ENCODE data around the gene ZSCAN16.
"Not testable (repeated sequence)": the region's sequence is repeated elsewhere in the genome, so short reads cannot be mapped to it uniquely, and the experiment has no call there.

ZSCAN16 gene

GRCh38 chr6:28122283-28122682 lies 2.1 kb upstream of the ZSCAN16 start:
- not testable (repeated sequence) for H3K27ac ChIP-seq (ENCODE audit: insufficient read depth in 1 of 2, low read depth in 1 of 2, low read length in 2 of 2, poor library complexity in 1 of 2, severe bottlenecking in 2 of 2); H3K9me3 ChIP-seq (ENCODE audit: control extremely low read depth in 1 of 5, control insufficient read depth in 4 of 5, insufficient read depth in 2 of 5, low read depth in 1 of 5, low read length in 4 of 5); H3K4me3 ChIP-seq (ENCODE audit: control insufficient read depth in 1 of 7, extremely low read depth in 1 of 7, insufficient read depth in 4 of 7, low read depth in 2 of 7, low read length in 6 of 7); H3K27me3 ChIP-seq (replicated peaks in 2 of 5; ENCODE audit: control insufficient read depth in 4 of 5, insufficient read depth in 5 of 5, low read length in 4 of 5); DNase-seq
- H3K36me3 ChIP-seq (ENCODE audit: control insufficient read depth in 4 of 4, insufficient read depth in 4 of 4, low read length in 3 of 4), result peaks cover 7 to 31% (median 15%) of the 10 kb centered on the region in 4 experiments
- POLR2A ChIA-PET, result interaction anchor here (0.6 kb wide), 1 partner anchor 278 kb away, joined by 3 read pairs; no protein-coding TSS in a partner anchor
- 95% methylated on average over 5 of the region's 5 CpGs for WGBS (ENCODE audit: insufficient coverage)
- CTCF ChIA-PET, result interaction anchor here (1.4 kb wide), 1 partner anchor 9 kb away, joined by 3 read pairs; no protein-coding TSS in a partner anchor
- H3K4me1 ChIP-seq (ENCODE audit: control extremely low read depth in 1 of 4, control insufficient read depth in 4 of 4, insufficient read depth in 4 of 4, low read length in 3 of 4), result peaks cover 3 to 23% (median 16%) of the 10 kb centered on the region in 4 experiments

DNA sequence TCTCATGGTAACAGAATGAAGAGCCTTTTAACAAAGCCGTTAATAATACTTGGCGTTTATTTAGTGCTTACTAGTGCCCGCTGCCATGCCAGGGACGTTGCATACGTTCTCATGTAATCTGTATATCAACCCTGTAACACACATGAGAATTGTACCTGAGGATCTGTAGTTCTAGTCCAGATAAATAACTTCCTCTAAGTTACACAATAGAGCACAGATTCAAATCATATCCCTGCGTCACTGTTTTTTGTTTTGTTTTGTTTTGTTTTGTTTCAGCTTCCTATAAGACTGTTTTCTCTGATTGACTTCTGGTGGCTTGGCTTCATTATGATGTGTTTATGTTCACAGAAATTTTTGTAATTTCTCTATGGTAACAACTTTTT lies 553 bp downstream of the ZSCAN16 start:
- DNase-seq, result peak in 2 of 3 donors; percentile 50 to 63
- H3K27me3 ChIP-seq (replicated peaks in 2 of 5; ENCODE audit: control insufficient read depth in 4 of 5, insufficient read depth in 5 of 5, low read length in 4 of 5), result no peaks in the 10 kb centered on the region
- 0% methylated on average over 5 of the region's 6 CpGs for WGBS (ENCODE audit: insufficient coverage)
- H3K36me3 ChIP-seq (ENCODE audit: control insufficient read depth in 4 of 4, insufficient read depth in 4 of 4, low read length in 3 of 4), result peaks cover 8 to 46% (median 23%) of the 10 kb centered on the region in 4 experiments
- ChIA-PET POLR2A (interaction anchor here (0.6 to 0.7 kb wide), 2 partner anchors 11 to 1876 kb away, joined by 3 to 6 read pairs; no protein-coding TSS in a partner anchor), CTCF (interaction anchor here (0.9 to 1.6 kb wide), 6 partner anchors 8 to 232 kb away, joined by 3 to 9 read pairs (median 4); partner anchors contain the start of gene ZKSCAN8)
- H3K9me3 ChIP-seq (ENCODE audit: control extremely low read depth in 1 of 5, control insufficient read depth in 4 of 5, insufficient read depth in 2 of 5, low read depth in 1 of 5, low read length in 4 of 5), result no peaks in the 10 kb centered on the region
- H3K4me3 ChIP-seq (ENCODE audit: control insufficient read depth in 1 of 7, extremely low read depth in 1 of 7, insufficient read depth in 4 of 7, low read depth in 2 of 7, low read length in 6 of 7), result peak overlapping the region; percentile 80 to 97 (median 92)
- H3K4me1 ChIP-seq (ENCODE audit: control extremely low read depth in 1 of 4, control insufficient read depth in 4 of 4, insufficient read depth in 4 of 4, low read length in 3 of 4), result peaks cover 3 to 23% (median 16%) of the 10 kb centered on the region in 4 experiments
- peak overlapping the region; percentile 49 to 88 for H3K27ac ChIP-seq (ENCODE audit: insufficient read depth in 1 of 2, low read depth in 1 of 2, low read length in 2 of 2, poor library complexity in 1 of 2, severe bottlenecking in 2 of 2)

DNA sequence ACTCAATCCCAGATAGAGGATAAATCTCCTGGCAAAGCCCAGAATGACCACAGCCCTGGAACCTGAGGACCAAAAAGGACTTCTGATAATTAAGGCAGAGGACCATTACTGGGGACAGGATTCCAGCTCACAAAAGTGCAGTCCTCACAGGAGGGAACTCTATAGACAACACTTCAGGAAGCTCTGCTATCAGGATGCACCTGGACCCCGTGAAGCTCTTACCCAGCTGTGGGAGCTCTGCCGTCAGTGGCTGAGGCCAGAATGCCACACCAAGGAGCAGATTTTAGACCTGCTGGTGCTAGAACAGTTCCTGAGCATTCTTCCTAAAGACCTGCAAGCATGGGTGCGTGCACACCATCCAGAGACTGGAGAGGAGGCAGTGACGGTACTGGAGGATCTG lies 992 bp downstream of the ZSCAN16 start:
- peak overlapping the region in 1 of 2 experiments; percentile 88 for H3K27ac ChIP-seq (ENCODE audit: insufficient read depth in 1 of 2, low read depth in 1 of 2, low read length in 2 of 2, poor library complexity in 1 of 2, severe bottlenecking in 2 of 2)
- H3K4me3 ChIP-seq (ENCODE audit: control insufficient read depth in 1 of 7, extremely low read depth in 1 of 7, insufficient read depth in 4 of 7, low read depth in 2 of 7, low read length in 6 of 7), result peak overlapping the region in 4 of 7 experiments; percentile 82 to 97 (median 90)
- peaks cover 8 to 44% (median 21%) of the 10 kb centered on the region in 4 experiments for H3K36me3 ChIP-seq (ENCODE audit: control insufficient read depth in 4 of 4, insufficient read depth in 4 of 4, low read length in 3 of 4)
- 58% methylated on average over 3 of the region's 4 CpGs for WGBS (ENCODE audit: insufficient coverage)
- ChIA-PET CTCF (interaction anchor here (0.9 to 1.6 kb wide), 7 partner anchors 9 to 231 kb away, joined by 3 to 9 read pairs (median 3); partner anchors contain the start of gene ZKSCAN8), POLR2A (interaction anchor here (0.6 kb wide), 2 partner anchors 44 to 210 kb away, joined by 3 read pairs; partner anchors contain the start of gene ZSCAN31)
- DNase-seq, result peak in 2 of 3 donors; percentile 57 to 71
- H3K27me3 ChIP-seq (replicated peaks in 2 of 5; ENCODE audit: control insufficient read depth in 4 of 5, insufficient read depth in 5 of 5, low read length in 4 of 5), result no peaks in the 10 kb centered on the region
- no peaks in the 10 kb centered on the region for H3K9me3 ChIP-seq (ENCODE audit: control extremely low read depth in 1 of 5, control insufficient read depth in 4 of 5, insufficient read depth in 2 of 5, low read depth in 1 of 5, low read length in 4 of 5)
- H3K4me1 ChIP-seq (ENCODE audit: control extremely low read depth in 1 of 4, control insufficient read depth in 4 of 4, insufficient read depth in 4 of 4, low read length in 3 of 4), result peaks cover 3 to 23% (median 16%) of the 10 kb centered on the region in 4 experiments

GRCh38 chr6:28134015-28134414 lies 9.6 kb downstream of the ZSCAN16 start:
- Histone ChIP-seq H3K36me3 (ENCODE audit: control insufficient read depth in 4 of 4, insufficient read depth in 4 of 4, low read length in 3 of 4) (peaks cover 0 to 20% (median 19%) of the 10 kb centered on the region in 4 experiments), H3K4me3 (ENCODE audit: control insufficient read depth in 1 of 7, extremely low read depth in 1 of 7, insufficient read depth in 4 of 7, low read depth in 2 of 7, low read length in 6 of 7) (no peak overlapping the region), H3K4me1 (ENCODE audit: control extremely low read depth in 1 of 4, control insufficient read depth in 4 of 4, insufficient read depth in 4 of 4, low read length in 3 of 4) (peaks cover 10 to 33% (median 22%) of the 10 kb centered on the region in 4 experiments), H3K27ac (ENCODE audit: insufficient read depth in 1 of 2, low read depth in 1 of 2, low read length in 2 of 2, poor library complexity in 1 of 2, severe bottlenecking in 2 of 2) (no peak overlapping the region), H3K27me3 (replicated peaks in 2 of 5; ENCODE audit: control insufficient read depth in 4 of 5, insufficient read depth in 5 of 5, low read length in 4 of 5) (no peaks in the 10 kb centered on the region), H3K9me3 (ENCODE audit: control extremely low read depth in 1 of 5, control insufficient read depth in 4 of 5, insufficient read depth in 2 of 5, low read depth in 1 of 5, low read length in 4 of 5) (no peaks in the 10 kb centered on the region)
- ChIA-PET CTCF (interaction anchor here (0.7 to 1.6 kb wide), 3 partner anchors 208 to 250 kb away, joined by 3 to 12 read pairs (median 3); no protein-coding TSS in a partner anchor), POLR2A (no interaction called here)
- 81% methylated on average over 2 of the region's 3 CpGs for WGBS (ENCODE audit: insufficient coverage)
- DNase-seq, result peak; percentile 69 to 76 (median 75)

GRCh38 chr6:28134716-28135115 lies 10.3 kb downstream of the ZSCAN16 start:
- Histone ChIP-seq H3K27me3 (replicated peaks in 2 of 5; ENCODE audit: control insufficient read depth in 4 of 5, insufficient read depth in 5 of 5, low read length in 4 of 5) (no peaks in the 10 kb centered on the region), H3K4me3 (ENCODE audit: control insufficient read depth in 1 of 7, extremely low read depth in 1 of 7, insufficient read depth in 4 of 7, low read depth in 2 of 7, low read length in 6 of 7) (no peak overlapping the region), H3K36me3 (ENCODE audit: control insufficient read depth in 4 of 4, insufficient read depth in 4 of 4, low read length in 3 of 4) (peaks cover 0 to 20% (median 12%) of the 10 kb centered on the region in 4 experiments), H3K9me3 (ENCODE audit: control extremely low read depth in 1 of 5, control insufficient read depth in 4 of 5, insufficient read depth in 2 of 5, low read depth in 1 of 5, low read length in 4 of 5) (no peaks in the 10 kb centered on the region), H3K4me1 (ENCODE audit: control extremely low read depth in 1 of 4, control insufficient read depth in 4 of 4, insufficient read depth in 4 of 4, low read length in 3 of 4) (peaks cover 10 to 35% (median 22%) of the 10 kb centered on the region in 4 experiments), H3K27ac (ENCODE audit: insufficient read depth in 1 of 2, low read depth in 1 of 2, low read length in 2 of 2, poor library complexity in 1 of 2, severe bottlenecking in 2 of 2) (no peak overlapping the region)
- POLR2A ChIA-PET, result no interaction called here
- WGBS (ENCODE audit: insufficient coverage), result no CpG with 5 or more reads among the region's 1 CpG
- CTCF ChIA-PET, result interaction anchor here (0.7 to 1.6 kb wide), 2 partner anchors 208 to 250 kb away, joined by 3 read pairs; no protein-coding TSS in a partner anchor
- peak in 1 of 3 donors; percentile 47 for DNase-seq

- H3K4me1 ChIP-seq (ENCODE audit: control extremely low read depth in 1 of 4, control insufficient read depth in 4 of 4, insufficient read depth in 4 of 4, low read length in 3 of 4), result peaks cover 10 to 41% (median 24%) of the 10 kb centered on the region in 4 experiments
- POLR2A ChIA-PET, result interaction anchor here (0.6 kb wide), 1 partner anchor 11 kb away, joined by 3 read pairs; the partner anchor contains the start of gene ZSCAN16
- peaks cover 0 to 20% (median 7%) of the 10 kb centered on the region in 4 experiments for H3K36me3 ChIP-seq (ENCODE audit: control insufficient read depth in 4 of 4, insufficient read depth in 4 of 4, low read length in 3 of 4)
- H3K27ac ChIP-seq (ENCODE audit: insufficient read depth in 1 of 2, low read depth in 1 of 2, low read length in 2 of 2, poor library complexity in 1 of 2, severe bottlenecking in 2 of 2), result peak overlapping the region in 1 of 2 experiments; percentile 97
- CTCF ChIA-PET, result no interaction called here
- no peaks in the 10 kb centered on the region for H3K27me3 ChIP-seq (replicated peaks in 2 of 5; ENCODE audit: control insufficient read depth in 4 of 5, insufficient read depth in 5 of 5, low read length in 4 of 5)
- H3K9me3 ChIP-seq (ENCODE audit: control extremely low read depth in 1 of 5, control insufficient read depth in 4 of 5, insufficient read depth in 2 of 5, low read depth in 1 of 5, low read length in 4 of 5), result no peaks in the 10 kb centered on the region
- WGBS (ENCODE audit: insufficient coverage), result 4% methylated on average over 2 of the region's 3 CpGs
- peak overlapping the region in 4 of 7 experiments; percentile 80 to 89 (median 82) for H3K4me3 ChIP-seq (ENCODE audit: control insufficient read depth in 1 of 7, extremely low read depth in 1 of 7, insufficient read depth in 4 of 7, low read depth in 2 of 7, low read length in 6 of 7)
- peak in 1 of 3 donors; percentile 13 for DNase-seq
Measured at GRCh38 chr6:28135393-28135792, 11.0 kb downstream of the ZSCAN16 start.

All from common myeloid progenitor, CD34-positive (primary cell).